Skin epidermis (tissue), 12 donors: Measurements from ENCODE around the gene ME3.
"Not testable (repeated sequence)": the region's sequence is repeated elsewhere in the genome, so short reads cannot be mapped to it uniquely, and the experiment has no call there.

Experiments
- H3K27ac ChIP-seq, 21 experiments: fragments of 200-600 bp; sonication (generic) in 11 of 21; one replicate each; pipeline ENCODE4 v1.5.0; 2020; ENCODE audit warnings: mild to moderate bottlenecking in 3 of 21, inconsistent platforms in 2 of 21, moderate library complexity in 2 of 21
- H3K4me3 ChIP-seq, 7 experiments: fragments of 200-600 bp; sonication (generic) in 2 of 7; one replicate each; pipeline ENCODE4 v1.5.0; 2020; ENCODE audit warnings: inconsistent platforms in 2 of 7, mild to moderate bottlenecking in 2 of 7, moderate library complexity in 1 of 7

Gene ME3

DNA sequence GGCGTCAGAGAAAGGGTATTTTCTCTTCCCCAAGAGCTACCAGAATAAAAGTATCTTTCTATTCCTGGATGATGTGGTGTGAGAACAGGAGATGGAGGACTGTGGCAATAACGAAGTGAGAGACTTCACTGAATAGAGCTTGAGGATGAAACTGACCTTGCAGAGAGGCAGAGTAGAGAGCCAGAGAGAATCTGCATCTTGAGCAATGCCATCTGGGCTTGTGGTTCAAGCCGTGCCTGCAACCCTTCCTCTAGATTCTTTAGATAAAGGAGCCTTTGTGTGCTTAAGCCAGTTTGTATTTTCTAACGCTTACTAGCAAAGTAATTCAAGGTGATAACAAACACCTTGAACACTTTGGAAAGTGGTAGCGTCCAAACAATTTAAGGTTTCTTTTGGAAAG lies 2.2 kb downstream of the ME3 start:
- no peak overlapping the region for H3K4me3 ChIP-seq
- H3K27ac ChIP-seq = peak overlapping the region in 3 of 21 experiments; percentile 43 to 95 (median 76)

- no peak overlapping the region for H3K27ac ChIP-seq
Measured at GRCh38 chr11:86669424-86669823, 3.0 kb downstream of the ME3 start.

GRCh38 chr11:86668929-86669328 lies 3.5 kb downstream of the ME3 start:
- Histone ChIP-seq H3K27ac (no peak overlapping the region), H3K4me3 (no peak overlapping the region)

More at GRCh38 chr11:86669424-86669823, 3.0 kb downstream of the ME3 start:
- H3K4me3 ChIP-seq = no peak overlapping the region

- no peak overlapping the region for H3K27ac ChIP-seq
- H3K4me3 ChIP-seq = no peak overlapping the region
Measured at GRCh38 chr11:86666193-86666592, 6.2 kb downstream of the ME3 start.

GRCh38 chr11:86664930-86665329 lies 7.5 kb downstream of the ME3 start:
- Histone ChIP-seq H3K27ac (no peak overlapping the region), H3K4me3 (no peak overlapping the region)

GRCh38 chr11:86663761-86664160 lies 8.7 kb downstream of the ME3 start:
- no peak overlapping the region for H3K4me3 ChIP-seq
- H3K27ac ChIP-seq = no peak overlapping the region

DNA sequence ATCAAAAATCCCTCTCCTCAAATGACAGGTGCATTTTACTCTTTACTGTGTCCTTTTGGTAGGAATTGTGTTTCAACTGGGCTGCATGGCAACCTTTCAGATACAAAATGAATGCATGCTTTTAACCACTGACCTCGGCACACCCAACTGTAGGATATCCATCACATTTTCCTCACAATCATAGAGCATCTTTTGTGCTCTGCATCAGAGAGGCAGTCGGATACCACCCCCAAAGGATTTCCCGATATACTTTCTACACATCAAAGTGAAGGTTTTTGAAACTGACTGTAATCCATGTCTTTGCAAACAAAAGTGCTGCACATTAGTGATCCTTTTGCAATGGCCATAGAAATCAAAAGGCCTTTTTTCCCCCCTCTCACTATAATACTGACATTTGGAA lies 9.1 kb downstream of the ME3 start:
- Histone ChIP-seq H3K4me3 (no peak overlapping the region), H3K27ac (no peak overlapping the region)

DNA sequence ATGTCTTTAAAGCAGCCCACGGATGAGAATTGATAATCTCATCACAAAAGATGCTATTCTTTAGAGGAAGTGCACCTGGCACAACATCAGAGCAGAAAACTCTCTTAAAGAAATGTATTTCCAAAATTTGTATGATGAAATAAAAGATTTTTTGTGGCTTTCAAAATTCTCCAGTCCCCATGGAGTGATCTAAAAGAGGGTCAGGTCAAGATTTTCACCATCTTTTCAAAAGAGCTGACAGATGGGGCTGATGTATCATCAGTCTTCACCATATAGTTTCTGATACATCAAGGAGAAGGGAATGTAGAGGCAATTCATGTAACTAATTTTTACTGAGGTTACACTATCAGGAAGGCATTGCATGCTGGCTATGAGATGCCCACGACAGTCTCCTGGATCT lies 11.7 kb downstream of the ME3 start:
- Histone ChIP-seq H3K4me3 (no peak overlapping the region), H3K27ac (no peak overlapping the region)

GRCh38 chr11:86660088-86660487 lies 12.3 kb downstream of the ME3 start:
- no peak overlapping the region for H3K4me3 ChIP-seq

GRCh38 chr11:86658534-86658933 lies 13.9 kb downstream of the ME3 start:
- Histone ChIP-seq H3K4me3 (no peak overlapping the region), H3K27ac (no peak overlapping the region)

More at GRCh38 chr11:86660088-86660487, 12.3 kb downstream of the ME3 start:
- no peak overlapping the region for H3K27ac ChIP-seq

- H3K4me3 ChIP-seq = not testable (repeated sequence)
- H3K27ac ChIP-seq = peak overlapping the region in 1 of 21 experiments; percentile 23
Measured at GRCh38 chr11:86645212-86645611, 27.2 kb downstream of the ME3 start.

DNA sequence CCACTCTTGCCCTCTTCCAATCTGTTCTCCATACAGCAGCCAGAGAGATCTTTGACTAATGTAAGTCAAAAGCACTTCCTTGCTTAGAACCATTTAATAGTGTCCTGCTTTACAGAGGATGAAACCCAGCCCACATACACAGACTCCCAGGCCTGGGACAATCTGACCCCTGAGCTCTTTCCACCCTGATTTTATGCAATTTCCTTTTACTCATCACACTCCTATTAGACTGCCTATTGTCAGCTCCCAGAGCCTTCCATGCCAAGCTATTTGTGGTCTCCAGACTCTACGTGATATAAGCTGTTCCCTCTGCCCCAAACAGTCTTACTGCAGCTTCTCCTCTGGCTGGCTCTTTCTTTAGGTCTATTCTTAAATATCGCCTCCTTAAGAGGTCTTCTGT lies 28.1 kb downstream of the ME3 start:
- Histone ChIP-seq H3K27ac (peak overlapping the region in 2 of 21 experiments; percentile 14), H3K4me3 (no peak overlapping the region)

GRCh38 chr11:86641537-86642261 lies 30.7 kb downstream of the ME3 start:
- H3K4me3 ChIP-seq = no peak overlapping the region
- peak overlapping the region in 2 of 21 experiments; percentile 2 to 3 for H3K27ac ChIP-seq

- Histone ChIP-seq H3K4me3 (no peak overlapping the region), H3K27ac (no peak overlapping the region)
Measured at GRCh38 chr11:86639137-86639536, 33.3 kb downstream of the ME3 start.

DNA sequence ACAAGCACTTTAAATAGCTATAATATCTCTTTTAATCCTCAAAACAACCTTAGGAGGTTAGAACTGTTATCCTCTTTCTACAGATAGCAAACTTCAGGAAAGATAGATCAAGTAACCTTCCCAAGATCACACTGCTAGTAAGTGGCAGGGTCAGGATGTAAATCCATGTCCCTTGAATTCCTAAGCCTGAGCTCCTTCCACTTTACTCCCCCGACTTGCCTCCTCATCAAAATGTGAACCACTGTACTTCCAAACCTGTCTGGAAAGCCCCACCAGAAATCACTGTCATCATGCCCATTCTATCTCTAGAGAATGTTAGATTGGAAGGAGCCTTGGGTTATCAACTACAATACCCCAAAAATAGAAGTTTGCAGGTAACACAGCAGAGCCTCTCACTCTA lies 33.7 kb downstream of the ME3 start:
- Histone ChIP-seq H3K27ac (no peak overlapping the region), H3K4me3 (no peak overlapping the region)

GRCh38 chr11:86637988-86638387 lies 34.4 kb downstream of the ME3 start:
- Histone ChIP-seq H3K27ac (no peak overlapping the region), H3K4me3 (no peak overlapping the region)

DNA sequence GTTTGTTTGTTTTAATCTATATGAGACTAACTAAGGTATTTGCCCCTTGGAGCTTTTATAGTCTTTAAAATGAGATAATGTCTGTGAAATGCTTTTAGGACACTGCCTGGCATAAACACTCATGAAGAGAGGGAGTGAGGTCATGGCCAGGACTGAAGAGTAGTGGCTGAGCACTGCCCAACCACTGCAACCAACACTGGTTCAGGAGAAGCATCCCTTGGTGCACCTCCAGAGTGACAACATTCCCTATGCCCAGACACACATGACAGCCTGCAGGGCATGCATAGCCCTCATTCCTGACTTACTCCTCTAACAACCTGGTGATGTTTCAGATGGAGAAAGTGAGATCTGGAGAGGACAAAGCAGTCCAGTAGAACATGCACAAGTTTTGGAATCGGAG lies 36.1 kb downstream of the ME3 start:
- Histone ChIP-seq H3K4me3 (no peak overlapping the region), H3K27ac (no peak overlapping the region)

GRCh38 chr11:86632499-86633269 lies 39.7 kb downstream of the ME3 start:
- peak overlapping the region in 14 of 21 experiments; percentile 5 to 80 (median 33) for H3K27ac ChIP-seq

GRCh38 chr11:86630229-86630981 lies 42.0 kb downstream of the ME3 start:
- H3K27ac ChIP-seq = peak overlapping the region in 11 of 21 experiments; percentile 0 to 70 (median 49)
- H3K4me3 ChIP-seq = no peak overlapping the region

More at GRCh38 chr11:86632499-86633269, 39.7 kb downstream of the ME3 start:
- no peak overlapping the region for H3K4me3 ChIP-seq

DNA sequence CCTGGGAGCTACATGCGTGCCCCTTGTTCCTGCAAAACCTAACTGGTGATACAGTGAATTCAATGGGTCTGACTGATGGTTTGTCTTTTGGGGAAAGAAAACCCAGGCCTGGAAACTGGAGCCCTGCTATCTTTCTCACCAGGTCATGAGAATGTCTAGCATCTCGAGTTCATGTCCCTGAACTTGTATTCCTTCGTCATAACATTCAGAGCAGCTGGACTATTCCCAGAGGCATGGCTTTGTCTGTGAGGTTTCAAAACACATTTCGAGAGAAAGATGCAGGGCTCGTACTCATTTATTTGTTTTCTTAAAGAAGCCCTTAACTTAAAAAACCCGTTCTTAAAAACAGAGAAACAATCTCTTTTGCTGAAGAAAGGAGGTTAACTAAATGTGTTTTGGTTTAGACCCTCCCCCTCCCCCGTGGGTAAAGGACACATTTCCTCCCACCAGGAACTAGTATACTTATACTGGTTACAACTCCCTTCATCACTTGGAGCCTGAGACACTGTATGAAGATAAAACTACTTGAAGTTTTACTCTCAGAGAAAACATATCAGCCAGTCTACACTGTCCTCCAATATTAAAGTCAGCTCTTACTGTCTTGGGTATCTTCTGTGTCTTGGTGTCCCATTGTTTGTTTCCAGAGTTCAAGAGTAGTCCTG lies 43.2 kb downstream of the ME3 start:
- no peak overlapping the region for H3K4me3 ChIP-seq
- peak overlapping the region in 16 of 21 experiments; percentile 17 to 70 (median 44) for H3K27ac ChIP-seq
